H1 (cell line): Measurements from ENCODE around the gene DMAC2L. TPM values are rescaled to one million over a fixed set of nuclear protein-coding genes. Genes with fewer than 3 reads are reported as not detected.

Source experiments
- CTCF ChIA-PET: fragments of 300-600 bp; sonication (Branson Sonifier 250); formaldehyde crosslinking; loops from one replicate; lab custom pipeline; 2021; ENCODE audit not compliant: partially characterized antibody; lab: Charles Lee
- POLR2A ChIA-PET: fragments of 300-600 bp; sonication (Branson Sonifier 250); formaldehyde crosslinking; loops from one replicate; lab custom pipeline; 2021; ENCODE audit warnings: inconsistent platforms; ENCODE audit not compliant: partially characterized antibody; lab: Charles Lee
- DNase-seq, 2 experiments: peaks; one replicate each; pipeline versions ENCODE4 v3.0.0 to v3.0.0-alpha.2; 2010 to 2022; ENCODE audit warnings: low spot score in 2 of 2, low read depth in 1 of 2, mixed read lengths in 1 of 2
- FAIRE-seq: peaks from 2 replicates; lab custom pipeline; 2011; peaks lifted over from hg19 to GRCh38; lab: Jason Lieb, UNC
- H2AFZ ChIP-seq: 2 replicates; pipeline ENCODE4 v1.8.1; 2012; ENCODE audit warnings: low read length, inconsistent platforms
- H2AK5ac ChIP-seq: 2 replicates; pipeline ENCODE4 v1.6.1; 2013; ENCODE audit warnings: low read depth, low read length
- H2BK120ac ChIP-seq: replicated peaks from 2 replicates; pipeline ENCODE3; 2013; ENCODE audit warnings: low read depth, low read length, inconsistent platforms
- H2BK12ac ChIP-seq: 2 replicates; pipeline ENCODE4 v1.6.1; 2013; ENCODE audit warnings: low read depth, low read length
- H2BK15ac ChIP-seq: 2 replicates; pipeline ENCODE4 v1.6.1; 2013; ENCODE audit warnings: low read length
- H2BK20ac ChIP-seq: 2 replicates; pipeline ENCODE4 v1.6.1; 2013; ENCODE audit warnings: low read length
- H2BK5ac ChIP-seq: 2 replicates; pipeline ENCODE4 v1.6.1; 2013; ENCODE audit warnings: low read depth, low read length
- H3K14ac ChIP-seq: 2 replicates; pipeline ENCODE4 v1.6.1; 2013; ENCODE audit warnings: inconsistent platforms; ENCODE audit not compliant: insufficient read length
- H3K18ac ChIP-seq: 2 replicates; pipeline ENCODE4 v1.6.1; 2013; ENCODE audit warnings: low read length; ENCODE audit errors: extremely low read depth
- H3K23ac ChIP-seq: 2 replicates; pipeline ENCODE4 v1.6.1; 2013; ENCODE audit warnings: inconsistent platforms; ENCODE audit not compliant: insufficient read length
- H3K23me2 ChIP-seq: 2 replicates; pipeline ENCODE4 v1.6.1; 2013; ENCODE audit warnings: low read depth, low read length
- H3K27ac ChIP-seq: 2 replicates; pipeline ENCODE4 v1.6.1; 2011; ENCODE audit warnings: low read depth, low read length, inconsistent platforms
- H3K27me3 ChIP-seq, 4 experiments: replicated peaks in 1 of 4; 1 replicate in 1 of 4; 2 replicates in 3 of 4; pipeline versions ENCODE4 v1.6.1 to v1.8.1; 2011 to 2013; ENCODE audit warnings: low read length in 3 of 4, mild to moderate bottlenecking in 3 of 4, inconsistent platforms in 2 of 4, mixed read lengths in 2 of 4, moderate library complexity in 1 of 4; ENCODE audit not compliant: control insufficient read depth in 3 of 4, insufficient read depth in 3 of 4; ENCODE audit errors: extremely low read depth in 1 of 4
- H3K36me3 ChIP-seq, 4 experiments: 2 replicates each; pipeline versions ENCODE4 v1.6.1 to v1.8.1; 2011 to 2013; ENCODE audit warnings: mild to moderate bottlenecking in 4 of 4, low read length in 3 of 4, moderate library complexity in 2 of 4, control low read depth in 1 of 4, inconsistent platforms in 1 of 4; ENCODE audit not compliant: insufficient read depth in 4 of 4, control insufficient read depth in 2 of 4
- H3K4ac ChIP-seq: replicated peaks from 2 replicates; pipeline ENCODE3; 2013; ENCODE audit warnings: low read length, low read depth, mixed read lengths, inconsistent platforms; ENCODE audit not compliant: insufficient read length
- H3K4me1 ChIP-seq, 4 experiments: replicated peaks in 1 of 4; 1 replicate in 1 of 4; 2 replicates in 3 of 4; pipeline versions ENCODE4 v1.6.1 to v1.8.1; 2011 to 2013; ENCODE audit warnings: low read length in 3 of 4, inconsistent platforms in 2 of 4, mixed read lengths in 1 of 4; ENCODE audit not compliant: insufficient read depth in 4 of 4, control insufficient read depth in 3 of 4
- H3K4me2 ChIP-seq, 2 experiments: 2 replicates each; pipeline versions ENCODE4 v1.6.1 to v1.8.1; 2011 to 2013; ENCODE audit warnings: low read depth in 2 of 2, low read length in 2 of 2, control low read depth in 1 of 2, inconsistent platforms in 1 of 2, mild to moderate bottlenecking in 1 of 2; ENCODE audit not compliant: insufficient read depth in 1 of 2
- H3K4me3 ChIP-seq, 4 experiments: fragments of 200-600, 300-600 bp in 1 of 4; sonication (generic), shearing (Covaris generic), sonication (Bioruptor Twin) in 1 of 4; 2 replicates each; pipeline versions ENCODE4 v1.5.1 to v1.8.1; 2011 to 2016; ENCODE audit warnings: low read length in 4 of 4, low read depth in 3 of 4, control low read depth in 2 of 4, inconsistent platforms in 2 of 4, mild to moderate bottlenecking in 2 of 4, mixed read lengths in 1 of 4, moderate library complexity in 1 of 4; ENCODE audit not compliant: insufficient read depth in 2 of 4; ENCODE audit errors: extremely low read depth in 1 of 4
- H3K56ac ChIP-seq: replicated peaks from 2 replicates; pipeline ENCODE3; 2013; ENCODE audit warnings: low read depth, mild to moderate bottlenecking, mixed read lengths, low read length, inconsistent platforms; ENCODE audit not compliant: insufficient read length
- H3K79me1 ChIP-seq: 2 replicates; pipeline ENCODE4 v1.6.1; 2013; ENCODE audit warnings: low read depth, low read length, control low read depth
- H3K79me2 ChIP-seq, 2 experiments: 2 replicates each; pipeline versions ENCODE4 v1.6.1 to v1.8.1; 2012 to 2013; ENCODE audit warnings: low read length in 2 of 2, mild to moderate bottlenecking in 2 of 2, inconsistent platforms in 1 of 2; ENCODE audit not compliant: insufficient read depth in 2 of 2, control insufficient read depth in 1 of 2
- H3K9ac ChIP-seq, 4 experiments: replicated peaks in 1 of 4; 1 replicate in 1 of 4; 2 replicates in 3 of 4; pipeline versions ENCODE4 v1.6.1 to v1.8.1; 2011 to 2013; ENCODE audit warnings: low read depth in 3 of 4, low read length in 3 of 4, control low read depth in 2 of 4, mild to moderate bottlenecking in 2 of 4, moderate library complexity in 2 of 4, inconsistent platforms in 1 of 4; ENCODE audit errors: extremely low read depth in 1 of 4
- H3K9me3 ChIP-seq, 2 experiments: 2 replicates each; pipeline versions ENCODE4 v1.6.1 to v1.8.1; 2012 to 2013; ENCODE audit warnings: mild to moderate bottlenecking in 2 of 2, moderate library complexity in 2 of 2, control low read depth in 1 of 2, inconsistent platforms in 1 of 2, low read depth in 1 of 2, low read length in 1 of 2, mixed read lengths in 1 of 2; ENCODE audit not compliant: insufficient read depth in 2 of 2
- H4K20me1 ChIP-seq, 2 experiments: replicated peaks in 1 of 2; 2 replicates each; pipeline versions ENCODE3 to v1.8.1; 2011 to 2013; ENCODE audit warnings: inconsistent platforms in 2 of 2, low read length in 2 of 2, mild to moderate bottlenecking in 1 of 2; ENCODE audit not compliant: insufficient read depth in 2 of 2, control insufficient read depth in 1 of 2
- H4K5ac ChIP-seq: 2 replicates; pipeline ENCODE4 v1.6.1; 2013; ENCODE audit warnings: low read length, low read depth, mixed read lengths, inconsistent platforms; ENCODE audit not compliant: insufficient read length
- H4K8ac ChIP-seq: 2 replicates; pipeline ENCODE4 v1.8.0; 2013; ENCODE audit warnings: mild to moderate bottlenecking, moderate library complexity, low read length, inconsistent platforms; ENCODE audit not compliant: insufficient read depth; ENCODE audit errors: extremely low read depth
- H4K91ac ChIP-seq: replicated peaks from 2 replicates; pipeline ENCODE3; 2013; ENCODE audit warnings: low read length, mixed read lengths, inconsistent platforms; ENCODE audit not compliant: insufficient read length
- CREB1 ChIP-seq: IDR thresholded peaks from 2 replicates; pipeline ENCODE4 v1.6.1; 2012; ENCODE audit warnings: inconsistent platforms
- HDAC6 ChIP-seq: IDR thresholded peaks from one replicate; pipeline ENCODE4 v1.7.1; 2012; ENCODE audit warnings: low read depth, mild to moderate bottlenecking, inconsistent platforms, low read length, moderate library complexity
- NRF1 ChIP-seq: IDR thresholded peaks from 2 replicates; pipeline ENCODE4 v1.6.1; 2011; ENCODE audit warnings: mild to moderate bottlenecking, low read depth, low read length, improper control_type of control experiment
- RFX5 ChIP-seq: IDR thresholded peaks from 2 replicates; pipeline ENCODE4 v1.6.1; 2011; ENCODE audit warnings: low read depth, low read length, improper control_type of control experiment, borderline replicate concordance
- SIN3A ChIP-seq, 2 experiments: IDR thresholded peaks in 1 of 2; conservative IDR thresholded peaks in 1 of 2; 2 replicates each; pipeline ENCODE4 v1.6.1; 2011 to 2012; ENCODE audit warnings: low read length in 2 of 2, improper control_type of control experiment in 1 of 2, low read depth in 1 of 2, mild to moderate bottlenecking in 1 of 2
- SRF ChIP-seq: IDR thresholded peaks from 2 replicates; pipeline ENCODE4 v1.6.1; 2011; ENCODE audit warnings: mild to moderate bottlenecking, low read depth, low read length, moderate library complexity
- WGBS, 2 experiments: shearing (Covaris generic) in 1 of 2; methylation state at CpG; one replicate each; pipeline versions ENCODE4 v1.1.6 to v1.1.7; 2013 to 2015; ENCODE audit warnings: low lambda C conversion rate in 2 of 2, mixed read lengths in 2 of 2, inconsistent platforms in 1 of 2, low coverage in 1 of 2, missing lambda C conversion rate in 1 of 2; ENCODE audit not compliant: insufficient replicate concordance in 2 of 2, insufficient coverage in 1 of 2, insufficient read length in 1 of 2; ENCODE audit errors: extremely low coverage in 1 of 2, missing lambda C conversion rate in 1 of 2; 5-methylcytosine and 5-hydroxymethylcytosine counted together
- polyA plus RNA-seq, 7 experiments: library from polyadenylated mRNA; depleted of rRNA in 3 of 7; stranded (reverse) in 5 of 7; unstranded in 2 of 7; fragments of >200 nt in 5 of 7; fragments of 200-250 nt in 2 of 7; gene quantifications; 1 replicate in 5 of 7; 2 replicates in 1 of 7; 4 replicates in 1 of 7; pipeline versions ENCODE4 v1.2.1 to v1.2.3, GENCODE V29; 2011 to 2013; ENCODE audit warnings: missing spikeins in 2 of 7, mixed read lengths in 2 of 7
- total RNA-seq: library from RNA; stranded (reverse); fragmentation: NEBNext Ultra II Directional; extraction: Animal tissue kit (Norgen Biotek cat#: 25700); gene quantifications from 2 replicates; pipeline ENCODE4 v1.2.1, GENCODE V29; 2021

Gene DMAC2L
- total and polyA plus RNA-seq, 2 of the 8 experiments (the other 6 are each of a cell fraction or from before 2014, with no cell fraction given), result 20.3 to 28.9 TPM

DNA sequence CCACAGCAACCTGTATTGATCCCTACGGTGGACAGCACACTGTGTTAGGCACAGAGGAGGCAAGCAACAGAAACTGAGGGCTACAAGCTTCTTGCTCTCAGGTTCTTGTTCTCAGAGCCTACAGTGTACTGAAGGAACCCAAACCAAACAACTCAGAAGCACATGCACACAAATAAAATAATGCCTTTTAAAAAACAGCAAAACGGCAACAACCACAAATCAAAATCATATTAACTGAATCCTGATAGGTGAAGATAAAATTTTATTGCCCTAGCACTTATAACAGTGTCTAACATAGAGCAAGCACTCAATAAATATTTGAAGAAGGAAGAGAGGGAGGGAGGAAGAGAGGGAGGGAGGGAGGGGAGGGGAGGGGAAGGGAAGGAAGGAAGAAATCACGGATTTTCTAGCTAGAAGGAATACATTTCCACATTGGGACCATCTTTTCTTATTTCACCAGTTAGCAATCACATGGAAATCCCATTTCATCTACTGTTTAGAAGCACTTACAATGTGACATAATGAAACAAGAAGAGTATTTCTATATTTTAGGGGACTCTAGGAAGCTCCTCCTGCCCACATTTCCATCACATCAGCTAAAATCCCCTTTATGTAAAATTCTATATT, 27.2 kb downstream of the DMAC2L start:
- Histone ChIP-seq H3K4me1 (peaks cover 0 to 16% (median 10%) of the 10 kb centered on the region in 4 experiments; a peak in 5 of 7 replicates), H3K4ac (no peak overlapping the region), H3K79me1 (no peaks in the 10 kb centered on the region), H3K36me3 (peaks cover 0 to 2% (median 0%) of the 10 kb centered on the region in 4 experiments; a peak in 1 of 8 replicates), H4K20me1 (no peaks in the 10 kb centered on the region), H3K23me2 (no peaks in the 10 kb centered on the region), H3K9ac (no peak overlapping the region), H2BK20ac (no peak overlapping the region), H3K56ac (no peak overlapping the region), H3K9me3 (no peaks in the 10 kb centered on the region), H2BK120ac (no peak overlapping the region), H2AK5ac (no peak overlapping the region), H4K8ac (no peak overlapping the region), H2BK5ac (no peak overlapping the region), H3K14ac (no peak overlapping the region), H3K4me2 (no peak overlapping the region), H4K5ac (no peak overlapping the region), H3K23ac (no peak overlapping the region), H3K27me3 (no peaks in the 10 kb centered on the region), H2AFZ (no peak overlapping the region), H2BK15ac (no peak overlapping the region), H3K27ac (no peak overlapping the region), H3K4me3 (no peak overlapping the region), H4K91ac (no peak overlapping the region), H2BK12ac (no peak overlapping the region), H3K79me2 (no peaks in the 10 kb centered on the region), H3K18ac (no peak overlapping the region)
- CTCF ChIA-PET, result interaction anchor here (0.8 to 2.4 kb wide), 9 partner anchors 8 to 192 kb away, joined by 3 to 7 read pairs (median 4); no protein-coding TSS in a partner anchor
- WGBS, 2 experiments, result 88% methylated on average over 2 of the region's 3 CpGs; no CpG with 5 or more reads in 1 of the 2 experiments
- no peak for DNase-seq
- POLR2A ChIA-PET, result interaction anchor here (0.8 kb wide), 1 partner anchor 18 kb away, joined by 3 read pairs; no protein-coding TSS in a partner anchor
- FAIRE-seq, result no peak
- no peak for TF ChIP-seq NRF1
- TF ChIP-seq HDAC6, result no peak
- no peak for TF ChIP-seq SIN3A (conservative IDR thresholded peaks at IDR 0.05 in 1 of 2, IDR thresholded peaks at IDR 0.05 in 1 of 2; ENCODE audit: low read depth in 1 of 2, low read length in 2 of 2)
- no peak for TF ChIP-seq RFX5
- TF ChIP-seq CREB1, result no peak
- no peak for TF ChIP-seq SRF
